HG02870 (cell line): Measurements from ENCODE around the gene PLEKHA5.
A peak's percentile ranks its signal among the peaks of the same experiment; 100 is the strongest.
"Not testable (repeated sequence)": the region's sequence is repeated elsewhere in the genome, so short reads cannot be mapped to it uniquely, and the experiment has no call there.

ENCODE experiments used
- ATAC-seq: cut with Tn5 transposase; IDR thresholded peaks from one replicate; pipeline ENCODE4 v1.9.1; 2021; ENCODE audit warnings: mild to moderate bottlenecking, moderate library complexity; ENCODE audit not compliant: unreplicated experiment

Gene PLEKHA5

DNA sequence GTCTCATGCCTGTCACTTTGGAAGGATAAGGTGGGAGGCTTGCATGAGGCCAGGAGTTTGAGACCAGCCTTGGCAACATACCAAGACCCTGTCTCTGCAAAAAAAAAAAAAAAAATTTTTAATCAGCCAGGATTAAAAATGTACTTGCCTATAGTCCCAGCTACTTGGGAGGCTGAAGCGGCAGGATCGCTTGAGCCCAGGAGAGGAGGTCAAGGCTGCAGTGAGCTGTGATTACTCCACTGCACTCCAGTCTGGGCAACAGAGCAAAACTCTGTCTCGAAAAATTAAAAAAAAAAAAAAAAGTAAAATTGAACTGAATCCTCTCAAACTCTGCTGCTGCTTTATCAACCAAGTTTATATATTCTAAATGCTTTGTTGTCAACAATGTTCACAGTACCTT, 181.6 kb downstream of the PLEKHA5 start:
- ATAC-seq, result no peak

DNA sequence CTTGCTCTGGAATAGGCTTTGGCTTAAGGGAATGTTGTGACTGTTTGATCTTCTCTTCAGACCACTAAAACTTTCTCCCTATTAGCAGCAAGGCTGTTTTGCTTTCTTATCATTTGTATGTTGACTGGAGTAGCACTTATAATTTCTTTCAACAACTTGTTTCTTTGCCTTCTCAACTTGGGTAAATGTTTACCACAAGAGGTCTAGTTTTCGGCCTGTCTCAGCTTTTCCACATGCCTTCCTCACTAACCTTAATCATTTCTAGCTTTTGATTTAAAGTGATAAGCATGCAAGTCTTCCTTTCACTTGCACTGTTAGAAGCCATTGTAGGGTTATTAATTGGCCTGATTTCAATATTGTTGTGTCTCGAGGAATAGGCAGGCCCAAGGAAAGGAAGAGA, 183.1 kb downstream of the PLEKHA5 start:
- ATAC-seq, result no peak

DNA sequence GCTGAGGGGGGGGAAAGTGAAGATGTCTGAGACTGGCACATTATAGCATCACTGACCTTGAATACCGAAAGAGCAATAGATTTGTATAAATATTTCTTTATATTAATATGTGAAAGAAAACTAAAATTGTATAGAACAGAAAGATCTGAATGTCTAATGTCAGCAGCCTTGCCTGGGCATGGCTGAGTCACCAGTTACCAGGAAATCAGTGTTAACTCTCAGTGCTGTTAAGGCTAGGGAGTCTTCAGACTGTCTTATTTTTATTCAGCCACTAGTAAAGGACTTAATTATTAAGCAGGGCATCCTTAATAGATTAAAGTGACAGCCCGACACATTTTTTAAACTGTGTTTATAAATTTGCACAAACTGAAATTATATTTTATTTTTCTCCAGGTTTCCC, 186.9 kb downstream of the PLEKHA5 start:
- ATAC-seq, result no peak

DNA sequence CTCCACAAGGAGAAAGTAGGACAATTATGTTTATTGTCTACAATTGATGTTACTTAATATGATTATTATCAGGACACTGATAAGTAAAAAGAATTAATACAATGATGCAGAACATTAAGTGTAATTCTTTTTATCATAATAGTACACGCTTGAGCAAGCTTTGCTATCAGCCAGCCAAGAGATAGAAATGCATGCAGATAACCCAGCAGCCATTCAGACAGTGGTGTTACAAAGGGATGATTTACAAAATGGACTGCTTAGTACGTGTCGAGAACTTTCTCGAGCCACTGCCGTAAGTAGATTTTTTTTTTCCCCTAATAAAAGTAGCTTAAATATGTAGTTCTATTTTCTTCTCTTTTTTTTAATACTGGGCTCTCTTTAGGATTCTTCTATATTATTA, 192.8 kb downstream of the PLEKHA5 start:
- no peak for ATAC-seq

DNA sequence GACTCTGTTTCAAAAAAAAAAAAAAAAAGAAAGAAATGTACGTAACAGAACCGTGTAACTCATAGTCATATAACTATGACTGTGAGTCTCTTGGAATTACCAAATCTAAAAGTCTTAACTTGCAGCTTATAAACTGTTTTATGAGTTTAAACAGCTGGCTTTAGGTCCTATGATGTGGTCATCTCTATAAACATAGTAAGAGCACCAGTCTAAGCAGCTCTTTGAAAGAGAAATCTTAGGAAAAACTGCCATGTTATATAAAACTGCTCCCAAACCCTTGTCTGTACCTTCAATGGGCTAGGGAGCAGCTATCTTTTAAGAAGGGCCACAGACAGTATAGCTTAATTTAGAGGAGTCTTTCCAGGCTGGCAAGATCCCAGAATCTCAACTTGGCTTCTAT, 194.3 kb downstream of the PLEKHA5 start:
- no peak for ATAC-seq

- ATAC-seq, result no peak
These were observed 196.6 kb downstream of the PLEKHA5 start for GRCh38 chr12:19326102-19326501.

DNA sequence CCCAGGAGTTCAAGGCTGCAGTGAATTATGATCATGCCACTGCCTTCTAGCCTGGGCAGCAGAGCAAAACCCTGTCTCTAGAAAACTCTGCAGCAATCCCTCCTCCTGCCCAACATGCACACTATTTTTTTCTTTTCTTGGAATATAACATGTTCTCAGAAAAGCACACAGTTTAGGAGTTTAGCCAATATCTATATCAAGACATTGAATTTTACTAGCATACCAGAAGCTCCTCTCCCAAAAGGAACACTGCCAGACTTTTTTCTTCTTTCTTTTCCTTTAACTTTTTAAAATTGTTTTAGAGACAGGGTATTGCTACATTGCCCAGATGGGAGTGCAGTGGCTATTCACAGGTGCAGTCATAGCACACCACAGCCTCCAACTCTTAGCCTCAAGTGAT, 202.7 kb downstream of the PLEKHA5 start:
- ATAC-seq, result no peak

- no peak for ATAC-seq
These were observed 208.9 kb downstream of the PLEKHA5 start for GRCh38 chr12:19338405-19338804.

DNA sequence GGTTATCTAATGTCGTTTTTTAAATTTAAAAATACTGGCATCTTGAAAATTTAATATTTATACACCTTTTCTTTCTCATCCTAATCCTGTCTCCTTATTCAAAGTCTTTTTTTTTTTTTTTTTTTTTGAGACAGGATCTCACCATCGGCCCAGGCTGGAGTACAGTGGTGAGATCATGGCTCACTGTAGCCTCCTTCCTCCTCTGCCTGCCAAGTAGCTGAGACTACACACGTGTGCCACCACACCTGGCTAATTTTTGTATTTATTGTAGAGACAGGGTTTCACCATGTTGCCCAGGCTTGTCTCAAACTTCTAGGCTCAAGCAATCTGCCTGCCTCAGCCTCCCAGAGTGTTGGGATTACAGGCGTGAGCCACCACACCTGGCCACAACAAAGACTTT, 221.3 kb downstream of the PLEKHA5 start:
- ATAC-seq, result not testable (repeated sequence)

GRCh38 chr12:19351346-19351745, 221.8 kb downstream of the PLEKHA5 start:
- ATAC-seq, result peak; percentile 52

- ATAC-seq, result no peak
These were observed 240.2 kb downstream of the PLEKHA5 start for GRCh38 chr12:19369691-19370148.

- no peak for ATAC-seq
These were observed 244.1 kb downstream of the PLEKHA5 start for GRCh38 chr12:19373586-19373985.

GRCh38 chr12:19375888-19376287, 246.4 kb downstream of the PLEKHA5 start:
- no peak for ATAC-seq

GRCh38 chr12:19376691-19377090, 247.2 kb downstream of the PLEKHA5 start:
- ATAC-seq, result no peak

DNA sequence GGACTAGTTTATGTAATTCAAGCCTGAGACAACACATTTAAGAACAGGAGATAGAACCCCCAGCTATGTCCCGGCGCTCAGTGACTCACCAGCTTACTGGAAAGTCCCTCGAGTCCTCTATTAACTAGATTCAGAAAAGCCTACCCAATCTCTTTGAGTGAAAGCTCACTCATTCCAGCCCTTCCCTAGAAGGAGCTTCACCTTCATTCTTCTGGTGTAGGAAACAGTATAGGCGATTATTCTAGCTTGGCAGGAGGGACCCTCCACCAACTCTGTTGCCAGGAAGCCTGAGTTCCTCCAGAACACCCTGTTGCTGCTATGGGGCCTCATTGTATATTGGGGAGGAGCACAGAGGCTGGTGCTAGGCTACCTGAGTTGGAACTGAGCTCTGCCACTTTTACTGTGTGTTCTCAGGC, 252.6 kb downstream of the PLEKHA5 start:
- peak; percentile 95 for ATAC-seq

DNA sequence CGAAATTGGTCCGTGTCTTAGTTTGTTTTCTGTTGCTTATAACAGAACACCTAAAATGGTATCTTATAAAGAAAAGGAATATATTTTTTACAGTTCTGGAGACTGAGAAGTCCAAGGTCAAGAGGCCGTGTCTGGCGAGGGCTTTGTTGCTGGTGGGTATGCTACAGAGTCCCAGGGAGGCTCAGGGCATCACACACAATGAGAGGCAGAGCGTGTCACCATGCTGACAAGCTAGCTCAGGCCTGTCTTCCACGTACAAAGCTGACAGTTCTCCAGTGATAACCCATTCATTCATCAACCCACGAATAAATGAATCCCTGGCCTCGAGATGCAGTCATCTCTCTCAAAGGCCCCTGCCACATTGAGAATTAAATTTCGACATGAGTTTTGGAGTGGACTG, 253.0 kb downstream of the PLEKHA5 start:
- no peak for ATAC-seq

DNA sequence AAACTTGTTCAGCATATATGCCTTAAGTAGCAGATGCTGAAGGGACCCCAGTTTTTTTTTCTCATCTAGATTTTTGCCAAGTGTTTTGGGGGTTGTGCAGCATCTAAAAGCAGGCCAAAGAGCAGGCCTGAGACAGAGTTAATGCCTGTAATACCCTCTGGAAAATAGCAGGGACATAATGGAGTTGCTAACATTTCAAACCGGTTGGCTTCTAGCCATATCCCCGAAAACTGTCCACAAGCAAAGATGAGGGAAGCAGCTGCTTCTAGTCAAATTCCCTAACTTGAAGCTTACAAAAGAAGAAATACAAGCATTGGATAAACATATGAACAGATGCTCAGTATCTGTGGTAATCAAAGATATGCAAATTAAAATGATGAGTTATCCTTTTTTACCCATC, 257.6 kb downstream of the PLEKHA5 start:
- no peak for ATAC-seq

GRCh38 chr12:19388131-19388549, 258.6 kb downstream of the PLEKHA5 start:
- ATAC-seq, result no peak

- no peak for ATAC-seq
These were observed 260.6 kb downstream of the PLEKHA5 start for GRCh38 chr12:19390051-19390598.

DNA sequence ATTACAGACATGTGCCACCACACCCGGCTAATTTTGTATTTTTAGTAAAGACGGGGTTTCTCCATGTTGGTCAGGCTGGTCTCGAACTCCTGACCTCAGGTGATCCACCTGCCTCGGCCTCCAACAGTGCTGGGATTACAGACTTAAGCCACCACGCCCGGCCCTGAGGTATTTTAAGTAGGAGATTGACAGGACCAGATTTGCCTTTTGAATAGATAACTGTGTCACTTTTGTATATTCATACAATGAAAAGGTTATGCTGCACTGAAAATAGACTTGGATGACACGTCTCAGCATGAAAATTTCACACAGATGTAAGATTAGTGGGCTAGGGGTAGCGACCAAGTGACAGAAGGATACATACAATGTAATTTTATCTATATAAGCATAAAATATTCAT, 263.1 kb downstream of the PLEKHA5 start:
- ATAC-seq, result not testable (repeated sequence)

DNA sequence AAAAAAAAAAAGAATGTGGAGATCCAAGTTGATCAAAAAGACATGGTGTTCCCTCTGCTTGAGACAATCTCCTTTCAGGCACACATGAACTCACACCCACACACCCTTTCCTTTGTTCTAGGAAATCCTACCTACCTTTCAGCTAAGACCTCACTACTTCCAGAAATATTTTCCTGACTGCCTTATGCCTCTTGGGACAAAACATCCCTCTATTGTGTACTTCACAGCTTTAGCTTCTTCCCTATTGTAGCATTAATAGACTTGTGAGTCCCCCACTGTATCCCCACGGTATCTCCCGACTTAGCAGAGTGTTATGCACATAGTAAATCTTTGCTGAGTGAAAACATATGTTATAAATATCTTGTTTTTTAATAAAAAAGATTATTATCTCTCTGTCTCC, 264.9 kb downstream of the PLEKHA5 start:
- ATAC-seq, result no peak

DNA sequence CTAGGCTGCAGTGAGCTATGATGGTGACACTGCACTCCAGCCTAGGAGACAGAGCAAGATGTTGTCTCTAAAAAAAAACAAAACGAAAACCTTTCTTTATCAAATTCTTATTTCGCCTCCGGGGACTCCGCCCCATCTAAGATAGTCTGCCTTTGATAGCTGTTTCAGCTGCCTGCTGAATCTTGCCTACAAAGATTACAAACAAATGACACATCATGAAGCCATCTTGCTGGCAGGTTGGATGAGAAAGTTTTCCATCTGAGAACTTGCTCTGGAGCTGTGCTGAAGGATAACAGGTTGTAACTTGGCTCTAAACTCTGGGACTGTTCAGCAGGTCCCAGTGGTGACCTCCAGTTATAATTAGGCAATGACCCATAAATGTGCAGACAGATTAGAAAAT, 268.0 kb downstream of the PLEKHA5 start:
- no peak for ATAC-seq
